GM18951 (cell line): ENCODE results near the gene DHRS12.

ENCODE experiments used
- POLR2A ChIP-seq: IDR thresholded peaks from 4 replicates; pipeline ENCODE4 v1.6.1; 2011; ENCODE audit warnings: mild to moderate bottlenecking; ENCODE audit not compliant: insufficient read length, insufficient read depth; ENCODE audit errors: extremely low read depth
- in situ Hi-C: fragments of 300-500 bp; cut with MboI; formaldehyde crosslinking; loops from one replicate; pipeline ENCODE4 v1.12.0; 2022; ENCODE audit warnings: low sequenced_read_pairs, mixed read lengths, inconsistent platforms; ENCODE audit not compliant: unreplicated experiment

Gene DHRS12

DNA sequence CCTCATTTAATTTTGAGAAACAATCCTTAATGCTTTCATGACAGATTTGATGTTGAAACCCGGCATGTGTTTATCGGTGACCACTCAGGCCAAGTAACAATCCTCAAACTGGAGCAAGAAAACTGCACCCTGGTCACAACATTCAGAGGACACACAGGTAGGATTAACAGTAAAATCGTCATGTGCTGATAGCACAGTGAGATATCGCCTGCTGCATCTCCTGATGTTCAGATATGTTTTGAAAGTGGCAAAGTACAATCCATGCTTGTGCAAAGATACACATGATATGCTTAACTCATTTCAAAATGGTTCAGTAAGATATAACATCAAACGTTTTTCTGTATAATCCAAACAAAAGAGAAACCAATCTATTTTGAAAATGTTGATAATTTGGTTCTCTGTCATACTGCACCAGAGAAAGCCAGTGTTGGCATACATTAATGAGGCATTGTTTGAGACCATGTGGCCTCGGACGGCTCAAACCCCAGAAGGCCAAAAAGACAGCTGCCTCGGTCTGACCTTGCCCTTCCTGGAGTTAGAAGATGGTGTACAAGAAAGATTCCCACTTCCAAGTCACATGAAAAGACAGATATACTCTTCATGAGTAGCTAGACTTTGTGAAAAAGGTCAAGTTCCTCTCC lies 76.2 kb downstream of the DHRS12 start:
- no peak for TF ChIP-seq POLR2A
- in situ Hi-C loops = no loop called here

- in situ Hi-C loops = no loop called here
- TF ChIP-seq POLR2A = no peak
Observed at GRCh38 chr13:51726446-51727193, 77.3 kb downstream of the DHRS12 start.

DNA sequence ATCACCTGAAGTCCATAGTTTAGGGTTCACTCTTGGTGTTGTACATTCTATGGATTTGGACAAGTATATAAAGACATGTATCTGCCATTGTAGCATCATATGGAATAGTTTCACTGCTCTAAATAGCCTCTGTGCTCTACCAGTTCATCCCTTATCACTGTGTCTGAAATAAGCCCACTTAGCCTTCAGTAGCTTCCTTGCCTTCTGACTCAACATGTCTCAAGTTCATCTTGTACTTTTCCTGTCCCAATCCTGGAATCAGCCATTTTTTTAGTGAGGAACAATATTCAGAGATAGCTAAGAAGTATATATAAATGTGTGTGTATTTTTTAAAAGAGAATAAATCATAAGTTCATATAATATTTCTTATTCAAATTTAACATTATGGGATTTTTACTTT lies 79.2 kb downstream of the DHRS12 start:
- in situ Hi-C loops = no loop called here
- no peak for TF ChIP-seq POLR2A

GRCh38 chr13:51723529-51723928 lies 80.4 kb downstream of the DHRS12 start:
- TF ChIP-seq POLR2A = no peak
- in situ Hi-C loops = no loop called here

DNA sequence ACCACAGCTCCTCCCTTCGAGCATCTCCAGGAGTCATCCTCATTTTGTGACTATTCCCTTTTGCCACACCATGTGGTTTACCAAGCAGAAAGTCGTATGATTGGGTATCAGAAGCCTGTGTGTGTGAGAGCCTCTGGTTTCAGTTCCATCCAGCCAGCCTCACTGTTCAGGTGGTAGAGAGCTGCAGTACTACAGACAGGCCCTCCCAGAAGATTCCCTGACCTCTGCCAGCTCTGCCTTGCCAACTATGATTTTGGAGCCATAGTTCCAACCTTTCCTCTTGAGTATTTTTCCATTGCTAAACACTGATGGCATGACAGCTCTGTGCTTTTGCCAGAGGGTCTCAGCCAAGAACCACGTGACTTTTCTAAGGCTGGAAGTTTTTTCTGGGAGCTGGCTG lies 82.5 kb downstream of the DHRS12 start:
- TF ChIP-seq POLR2A = no peak
- in situ Hi-C loops = no loop called here

DNA sequence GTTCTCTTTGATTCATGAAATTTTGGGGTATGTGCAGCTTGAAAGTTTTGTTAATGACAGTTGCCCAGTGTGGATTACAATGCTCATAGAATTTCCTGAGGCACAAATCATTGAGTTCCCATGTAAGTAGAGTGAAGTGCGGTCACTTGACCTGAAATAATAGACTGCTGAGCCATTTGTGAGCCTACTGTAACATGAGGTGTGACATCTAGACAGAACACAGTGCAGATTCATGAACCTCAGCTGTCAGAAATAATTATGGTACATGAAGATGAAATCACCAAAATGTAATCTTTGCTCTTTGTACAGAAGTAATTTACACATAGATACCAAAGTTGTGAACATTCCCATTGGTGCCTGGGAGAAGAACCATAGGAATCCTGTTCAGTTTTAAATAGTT lies 84.6 kb downstream of the DHRS12 start:
- in situ Hi-C loops = no loop called here
- no peak for TF ChIP-seq POLR2A
